H1 (cell line): ENCODE data around the gene RAMACL. TPM values are rescaled to one million over a fixed set of nuclear protein-coding genes. Genes with fewer than 3 reads are reported as not detected.

Experiments used
- CTCF ChIA-PET: fragments of 300-600 bp; sonication (Branson Sonifier 250); formaldehyde crosslinking; loops from one replicate; lab custom pipeline; 2021; ENCODE audit not compliant: partially characterized antibody; lab: Charles Lee
- POLR2A ChIA-PET: fragments of 300-600 bp; sonication (Branson Sonifier 250); formaldehyde crosslinking; loops from one replicate; lab custom pipeline; 2021; ENCODE audit warnings: inconsistent platforms; ENCODE audit not compliant: partially characterized antibody; lab: Charles Lee
- DNase-seq, 2 experiments: peaks; one replicate each; pipeline versions ENCODE4 v3.0.0 to v3.0.0-alpha.2; 2010 to 2022; ENCODE audit warnings: low spot score in 2 of 2, low read depth in 1 of 2, mixed read lengths in 1 of 2
- FAIRE-seq: peaks from 2 replicates; lab custom pipeline; 2011; peaks lifted over from hg19 to GRCh38; lab: Jason Lieb, UNC
- H2AFZ ChIP-seq: 2 replicates; pipeline ENCODE4 v1.8.1; 2012; ENCODE audit warnings: low read length, inconsistent platforms
- H2AK5ac ChIP-seq: 2 replicates; pipeline ENCODE4 v1.6.1; 2013; ENCODE audit warnings: low read depth, low read length
- H2BK120ac ChIP-seq: replicated peaks from 2 replicates; pipeline ENCODE3; 2013; ENCODE audit warnings: low read depth, low read length, inconsistent platforms
- H2BK12ac ChIP-seq: 2 replicates; pipeline ENCODE4 v1.6.1; 2013; ENCODE audit warnings: low read depth, low read length
- H2BK15ac ChIP-seq: 2 replicates; pipeline ENCODE4 v1.6.1; 2013; ENCODE audit warnings: low read length
- H2BK20ac ChIP-seq: 2 replicates; pipeline ENCODE4 v1.6.1; 2013; ENCODE audit warnings: low read length
- H2BK5ac ChIP-seq: 2 replicates; pipeline ENCODE4 v1.6.1; 2013; ENCODE audit warnings: low read depth, low read length
- H3K14ac ChIP-seq: 2 replicates; pipeline ENCODE4 v1.6.1; 2013; ENCODE audit warnings: inconsistent platforms; ENCODE audit not compliant: insufficient read length
- H3K18ac ChIP-seq: 2 replicates; pipeline ENCODE4 v1.6.1; 2013; ENCODE audit warnings: low read length; ENCODE audit errors: extremely low read depth
- H3K23ac ChIP-seq: 2 replicates; pipeline ENCODE4 v1.6.1; 2013; ENCODE audit warnings: inconsistent platforms; ENCODE audit not compliant: insufficient read length
- H3K23me2 ChIP-seq: 2 replicates; pipeline ENCODE4 v1.6.1; 2013; ENCODE audit warnings: low read depth, low read length
- H3K27ac ChIP-seq: 2 replicates; pipeline ENCODE4 v1.6.1; 2011; ENCODE audit warnings: low read depth, low read length, inconsistent platforms
- H3K27me3 ChIP-seq, 4 experiments: replicated peaks in 1 of 4; 1 replicate in 1 of 4; 2 replicates in 3 of 4; pipeline versions ENCODE4 v1.6.1 to v1.8.1; 2011 to 2013; ENCODE audit warnings: low read length in 3 of 4, mild to moderate bottlenecking in 3 of 4, inconsistent platforms in 2 of 4, mixed read lengths in 2 of 4, moderate library complexity in 1 of 4; ENCODE audit not compliant: control insufficient read depth in 3 of 4, insufficient read depth in 3 of 4; ENCODE audit errors: extremely low read depth in 1 of 4
- H3K36me3 ChIP-seq, 4 experiments: 2 replicates each; pipeline versions ENCODE4 v1.6.1 to v1.8.1; 2011 to 2013; ENCODE audit warnings: mild to moderate bottlenecking in 4 of 4, low read length in 3 of 4, moderate library complexity in 2 of 4, control low read depth in 1 of 4, inconsistent platforms in 1 of 4; ENCODE audit not compliant: insufficient read depth in 4 of 4, control insufficient read depth in 2 of 4
- H3K4ac ChIP-seq: replicated peaks from 2 replicates; pipeline ENCODE3; 2013; ENCODE audit warnings: low read length, low read depth, mixed read lengths, inconsistent platforms; ENCODE audit not compliant: insufficient read length
- H3K4me1 ChIP-seq, 4 experiments: replicated peaks in 1 of 4; 1 replicate in 1 of 4; 2 replicates in 3 of 4; pipeline versions ENCODE4 v1.6.1 to v1.8.1; 2011 to 2013; ENCODE audit warnings: low read length in 3 of 4, inconsistent platforms in 2 of 4, mixed read lengths in 1 of 4; ENCODE audit not compliant: insufficient read depth in 4 of 4, control insufficient read depth in 3 of 4
- H3K4me2 ChIP-seq, 2 experiments: 2 replicates each; pipeline versions ENCODE4 v1.6.1 to v1.8.1; 2011 to 2013; ENCODE audit warnings: low read depth in 2 of 2, low read length in 2 of 2, control low read depth in 1 of 2, inconsistent platforms in 1 of 2, mild to moderate bottlenecking in 1 of 2; ENCODE audit not compliant: insufficient read depth in 1 of 2
- H3K4me3 ChIP-seq, 4 experiments: fragments of 200-600, 300-600 bp in 1 of 4; sonication (generic), shearing (Covaris generic), sonication (Bioruptor Twin) in 1 of 4; 2 replicates each; pipeline versions ENCODE4 v1.5.1 to v1.8.1; 2011 to 2016; ENCODE audit warnings: low read length in 4 of 4, low read depth in 3 of 4, control low read depth in 2 of 4, inconsistent platforms in 2 of 4, mild to moderate bottlenecking in 2 of 4, mixed read lengths in 1 of 4, moderate library complexity in 1 of 4; ENCODE audit not compliant: insufficient read depth in 2 of 4; ENCODE audit errors: extremely low read depth in 1 of 4
- H3K56ac ChIP-seq: replicated peaks from 2 replicates; pipeline ENCODE3; 2013; ENCODE audit warnings: low read depth, mild to moderate bottlenecking, mixed read lengths, low read length, inconsistent platforms; ENCODE audit not compliant: insufficient read length
- H3K79me1 ChIP-seq: 2 replicates; pipeline ENCODE4 v1.6.1; 2013; ENCODE audit warnings: low read depth, low read length, control low read depth
- H3K79me2 ChIP-seq, 2 experiments: 2 replicates each; pipeline versions ENCODE4 v1.6.1 to v1.8.1; 2012 to 2013; ENCODE audit warnings: low read length in 2 of 2, mild to moderate bottlenecking in 2 of 2, inconsistent platforms in 1 of 2; ENCODE audit not compliant: insufficient read depth in 2 of 2, control insufficient read depth in 1 of 2
- H3K9ac ChIP-seq, 4 experiments: replicated peaks in 1 of 4; 1 replicate in 1 of 4; 2 replicates in 3 of 4; pipeline versions ENCODE4 v1.6.1 to v1.8.1; 2011 to 2013; ENCODE audit warnings: low read depth in 3 of 4, low read length in 3 of 4, control low read depth in 2 of 4, mild to moderate bottlenecking in 2 of 4, moderate library complexity in 2 of 4, inconsistent platforms in 1 of 4; ENCODE audit errors: extremely low read depth in 1 of 4
- H3K9me3 ChIP-seq, 2 experiments: 2 replicates each; pipeline versions ENCODE4 v1.6.1 to v1.8.1; 2012 to 2013; ENCODE audit warnings: mild to moderate bottlenecking in 2 of 2, moderate library complexity in 2 of 2, control low read depth in 1 of 2, inconsistent platforms in 1 of 2, low read depth in 1 of 2, low read length in 1 of 2, mixed read lengths in 1 of 2; ENCODE audit not compliant: insufficient read depth in 2 of 2
- H4K20me1 ChIP-seq, 2 experiments: replicated peaks in 1 of 2; 2 replicates each; pipeline versions ENCODE3 to v1.8.1; 2011 to 2013; ENCODE audit warnings: inconsistent platforms in 2 of 2, low read length in 2 of 2, mild to moderate bottlenecking in 1 of 2; ENCODE audit not compliant: insufficient read depth in 2 of 2, control insufficient read depth in 1 of 2
- H4K5ac ChIP-seq: 2 replicates; pipeline ENCODE4 v1.6.1; 2013; ENCODE audit warnings: low read length, low read depth, mixed read lengths, inconsistent platforms; ENCODE audit not compliant: insufficient read length
- H4K8ac ChIP-seq: 2 replicates; pipeline ENCODE4 v1.8.0; 2013; ENCODE audit warnings: mild to moderate bottlenecking, moderate library complexity, low read length, inconsistent platforms; ENCODE audit not compliant: insufficient read depth; ENCODE audit errors: extremely low read depth
- H4K91ac ChIP-seq: replicated peaks from 2 replicates; pipeline ENCODE3; 2013; ENCODE audit warnings: low read length, mixed read lengths, inconsistent platforms; ENCODE audit not compliant: insufficient read length
- ATF3 ChIP-seq: IDR thresholded peaks from 2 replicates; pipeline ENCODE4 v1.6.1; 2011; ENCODE audit warnings: low read depth, mild to moderate bottlenecking, low read length; ENCODE audit not compliant: insufficient read depth
- CHD1 ChIP-seq: IDR thresholded peaks from 2 replicates; pipeline ENCODE4 v1.6.1; 2012; ENCODE audit warnings: low read depth, low read length, improper control_type of control experiment
- KDM1A ChIP-seq: fragments of 200-600, 300-600 bp; sonication (generic); IDR thresholded peaks from 2 replicates; pipeline ENCODE4 v1.7.1; 2016; ENCODE audit warnings: mild to moderate bottlenecking, low read length, borderline replicate concordance
- POLR2AphosphoS5 ChIP-seq: IDR thresholded peaks from 2 replicates; pipeline ENCODE4 v1.6.1; 2011; ENCODE audit warnings: low read depth, low read length
- POU5F1 ChIP-seq: IDR thresholded peaks from 2 replicates; pipeline ENCODE4 v1.6.1; 2011; ENCODE audit warnings: low read depth, mild to moderate bottlenecking, low read length, moderate library complexity
- RBBP5 ChIP-seq: IDR thresholded peaks from 2 replicates; pipeline ENCODE4 v1.7.1; 2012; ENCODE audit warnings: low read depth, mild to moderate bottlenecking, inconsistent platforms, low read length, moderate library complexity, borderline replicate concordance
- RNF2 ChIP-seq: fragments of 200-900, 300-1000 bp; sonication (generic); IDR thresholded peaks from 2 replicates; pipeline ENCODE4 v1.7.1; 2016; ENCODE audit warnings: borderline replicate concordance, low read depth, mild to moderate bottlenecking, antibody characterized with exemption, low read length; ENCODE audit not compliant: poor library complexity, severe bottlenecking; ENCODE audit errors: missing control alignments
- SAP30 ChIP-seq: fragments of 300-600 bp; sonication (generic); IDR thresholded peaks from 2 replicates; pipeline ENCODE4 v1.7.1; 2012; ENCODE audit warnings: low read length, moderate library complexity, mild to moderate bottlenecking, inconsistent platforms; ENCODE audit not compliant: insufficient read depth, insufficient replicate concordance
- SIRT6 ChIP-seq: IDR thresholded peaks from one replicate; pipeline ENCODE4 v1.7.1; 2012; ENCODE audit warnings: low read length, inconsistent platforms
- SP1 ChIP-seq: IDR thresholded peaks from 2 replicates; pipeline ENCODE4 v1.6.1; 2011; ENCODE audit warnings: low read depth, low read length
- TBP ChIP-seq: IDR thresholded peaks from 2 replicates; pipeline ENCODE4 v1.6.1; 2011; ENCODE audit warnings: low read depth, low read length, improper control_type of control experiment
- TCF12 ChIP-seq: IDR thresholded peaks from 2 replicates; pipeline ENCODE4 v1.6.1; 2011; ENCODE audit warnings: low read depth, mild to moderate bottlenecking, low read length
- WGBS, 2 experiments: shearing (Covaris generic) in 1 of 2; methylation state at CpG; one replicate each; pipeline versions ENCODE4 v1.1.6 to v1.1.7; 2013 to 2015; ENCODE audit warnings: low lambda C conversion rate in 2 of 2, mixed read lengths in 2 of 2, inconsistent platforms in 1 of 2, low coverage in 1 of 2, missing lambda C conversion rate in 1 of 2; ENCODE audit not compliant: insufficient replicate concordance in 2 of 2, insufficient coverage in 1 of 2, insufficient read length in 1 of 2; ENCODE audit errors: extremely low coverage in 1 of 2, missing lambda C conversion rate in 1 of 2; 5-methylcytosine and 5-hydroxymethylcytosine counted together
- polyA plus RNA-seq, 7 experiments: library from polyadenylated mRNA; depleted of rRNA in 3 of 7; stranded (reverse) in 5 of 7; unstranded in 2 of 7; fragments of >200 nt in 5 of 7; fragments of 200-250 nt in 2 of 7; gene quantifications; 1 replicate in 5 of 7; 2 replicates in 1 of 7; 4 replicates in 1 of 7; pipeline versions ENCODE4 v1.2.1 to v1.2.3, GENCODE V29; 2011 to 2013; ENCODE audit warnings: missing spikeins in 2 of 7, mixed read lengths in 2 of 7
- total RNA-seq: library from RNA; stranded (reverse); fragmentation: NEBNext Ultra II Directional; extraction: Animal tissue kit (Norgen Biotek cat#: 25700); gene quantifications from 2 replicates; pipeline ENCODE4 v1.2.1, GENCODE V29; 2021

The RAMACL gene
- total and polyA plus RNA-seq, 2 of the 8 experiments (the other 6 are each of a cell fraction or from before 2014, with no cell fraction given) = 0.23 to 0.97 TPM

DNA sequence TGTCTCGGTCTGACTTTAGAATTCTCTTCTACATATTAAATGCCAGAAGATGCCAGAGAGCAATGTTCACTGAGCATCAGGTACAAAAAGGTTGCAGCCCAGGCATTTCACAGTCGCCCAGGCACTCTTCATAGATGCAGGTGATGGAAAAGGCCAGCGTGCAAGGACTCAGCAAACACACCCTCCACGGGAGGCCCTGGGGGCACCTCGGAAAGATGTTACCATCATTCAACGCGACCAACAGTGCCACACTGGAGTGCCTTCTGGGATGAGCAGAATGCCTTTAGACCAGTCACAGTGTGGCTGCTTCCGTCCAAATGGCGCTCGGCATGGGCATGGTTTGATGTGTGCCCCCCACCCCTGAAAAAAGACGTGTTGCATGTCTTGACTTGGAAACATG lies 4.5 kb upstream of the RAMACL start:
- no peak overlapping the region for H3K27ac ChIP-seq
- H4K5ac ChIP-seq = no peak overlapping the region
- H3K4ac ChIP-seq = no peak overlapping the region
- H3K36me3 ChIP-seq = no peaks in the 10 kb centered on the region
- TF ChIP-seq CHD1 = no peak
- no peak for TF ChIP-seq RBBP5
- no peak for TF ChIP-seq SP1
- no peak for TF ChIP-seq ATF3
- TF ChIP-seq KDM1A = no peak
- TF ChIP-seq SIRT6 = no peak
- TF ChIP-seq TCF12 = no peak
- no peak for TF ChIP-seq POU5F1
- TF ChIP-seq TBP = no peak
- TF ChIP-seq POLR2AphosphoS5 = no peak
- TF ChIP-seq SAP30 = no peak
- no peak for TF ChIP-seq RNF2
- ChIA-PET CTCF (no interaction called here), POLR2A (no interaction called here)
- H3K23ac ChIP-seq = no peak overlapping the region
- no peak overlapping the region for H3K56ac ChIP-seq
- no peak for FAIRE-seq
- no peak overlapping the region for H2BK15ac ChIP-seq
- 89% methylated on average over 11 of the region's 11 CpGs; no CpG with 5 or more reads in 1 of the 2 experiments for WGBS, 2 experiments
- no peak for DNase-seq
- H3K4me2 ChIP-seq = no peak overlapping the region
- H3K4me1 ChIP-seq = peaks cover 2 to 9% (median 5%) of the 10 kb centered on the region in 4 experiments; a peak in 3 of 7 replicates
- H4K8ac ChIP-seq = no peak overlapping the region
- peaks cover 3 to 17% of the 10 kb centered on the region in 2 experiments; a peak in 2 of 4 replicates for H3K79me2 ChIP-seq
- no peak overlapping the region for H2BK5ac ChIP-seq
- no peak overlapping the region for H3K14ac ChIP-seq
- H3K27me3 ChIP-seq = no peaks in the 10 kb centered on the region
- H3K79me1 ChIP-seq = peaks cover 3% of the 10 kb centered on the region
- H3K18ac ChIP-seq = no peak overlapping the region
- no peak overlapping the region for H2AFZ ChIP-seq
- no peak overlapping the region for H2BK12ac ChIP-seq
- H2AK5ac ChIP-seq = no peak overlapping the region
- no peak overlapping the region for H4K91ac ChIP-seq
- H3K4me3 ChIP-seq = no peak overlapping the region
- H2BK20ac ChIP-seq = no peak overlapping the region
- no peaks in the 10 kb centered on the region for H3K23me2 ChIP-seq
- H3K9me3 ChIP-seq = no peaks in the 10 kb centered on the region
- peaks cover 2 to 7% of the 10 kb centered on the region in 2 experiments for H4K20me1 ChIP-seq
- H3K9ac ChIP-seq = no peak overlapping the region
- H2BK120ac ChIP-seq = no peak overlapping the region
